WERI-Rb-1 (cell line): ENCODE results near the gene MACC1.

Experiments used
- DNase-seq: peaks from one replicate; pipeline ENCODE4 v3.0.0-alpha.2; 2020
- H3K27ac ChIP-seq: fragments of 250-450 bp; sonication (Bioruptor Pico); 2 replicates; pipeline ENCODE4 v1.5.1; 2020; ENCODE audit warnings: mild to moderate bottlenecking, moderate library complexity
- H3K27me3 ChIP-seq: fragments of 250-450 bp; sonication (Bioruptor Pico); 2 replicates; pipeline ENCODE4 v1.5.1; 2021; ENCODE audit warnings: mild to moderate bottlenecking, low read depth, moderate library complexity; ENCODE audit not compliant: insufficient read depth, severe bottlenecking
- H3K36me3 ChIP-seq: fragments of 250-450 bp; sonication (Bioruptor Pico); 2 replicates; pipeline ENCODE4 v1.5.1; 2020; ENCODE audit warnings: mild to moderate bottlenecking, moderate library complexity
- H3K4me3 ChIP-seq: 2 replicates; pipeline ENCODE4 v1.5.1; 2011; ENCODE audit warnings: low read depth, mild to moderate bottlenecking, control low read depth, low read length
- H3K9me3 ChIP-seq: fragments of 250-450 bp; sonication (Bioruptor Pico); 2 replicates; pipeline ENCODE4 v1.5.1; 2021; ENCODE audit warnings: mild to moderate bottlenecking, moderate library complexity; ENCODE audit not compliant: severe bottlenecking
- CTCF ChIP-seq: IDR thresholded peaks from 2 replicates; pipeline ENCODE4 v1.5.1; 2011; ENCODE audit warnings: low read depth, mild to moderate bottlenecking, control low read depth, inconsistent platforms, low read length

Gene MACC1

GRCh38 chr7:20159226-20159747, 57.9 kb downstream of the MACC1 start:
- no peak overlapping the region for H3K4me3 ChIP-seq
- H3K27me3 ChIP-seq: no peaks in the 10 kb centered on the region
- no peak for DNase-seq
- H3K27ac ChIP-seq: no peak overlapping the region
- TF ChIP-seq CTCF: no peak
- H3K9me3 ChIP-seq: no peaks in the 10 kb centered on the region
- no peaks in the 10 kb centered on the region for H3K36me3 ChIP-seq

GRCh38 chr7:20158684-20159083, 58.5 kb downstream of the MACC1 start:
- no peaks in the 10 kb centered on the region for H3K9me3 ChIP-seq
- H3K4me3 ChIP-seq: no peak overlapping the region
- no peak overlapping the region for H3K27ac ChIP-seq
- no peaks in the 10 kb centered on the region for H3K36me3 ChIP-seq
- 0 out of 2 replicates have a peak, but pooled peaks have one; percentile 2 for TF ChIP-seq CTCF
- DNase-seq: no peak
- no peaks in the 10 kb centered on the region for H3K27me3 ChIP-seq

- no peak for TF ChIP-seq CTCF
Measured at GRCh38 chr7:20157456-20157855, 59.7 kb downstream of the MACC1 start.

GRCh38 chr7:20153999-20154398, 63.2 kb downstream of the MACC1 start:
- Histone ChIP-seq H3K27me3 (no peaks in the 10 kb centered on the region), H3K27ac (no peak overlapping the region), H3K4me3 (no peak overlapping the region), H3K36me3 (no peaks in the 10 kb centered on the region), H3K9me3 (no peaks in the 10 kb centered on the region)
- no peak for TF ChIP-seq CTCF
- DNase-seq: no peak

More at GRCh38 chr7:20157456-20157855, 59.7 kb downstream of the MACC1 start:
- no peaks in the 10 kb centered on the region for H3K9me3 ChIP-seq
- H3K27me3 ChIP-seq: no peaks in the 10 kb centered on the region
- no peak overlapping the region for H3K27ac ChIP-seq
- no peak for DNase-seq
- H3K4me3 ChIP-seq: no peak overlapping the region
- no peaks in the 10 kb centered on the region for H3K36me3 ChIP-seq

GRCh38 chr7:20153567-20153966, 63.6 kb downstream of the MACC1 start:
- no peak overlapping the region for H3K27ac ChIP-seq
- no peaks in the 10 kb centered on the region for H3K27me3 ChIP-seq
- H3K9me3 ChIP-seq: no peaks in the 10 kb centered on the region
- no peak overlapping the region for H3K4me3 ChIP-seq
- H3K36me3 ChIP-seq: no peaks in the 10 kb centered on the region
- DNase-seq: no peak
- no peak for TF ChIP-seq CTCF

- Histone ChIP-seq H3K27ac (no peak overlapping the region), H3K4me3 (no peak overlapping the region), H3K9me3 (no peaks in the 10 kb centered on the region), H3K27me3 (no peaks in the 10 kb centered on the region), H3K36me3 (no peaks in the 10 kb centered on the region)
- TF ChIP-seq CTCF: no peak
- no peak for DNase-seq
Measured at GRCh38 chr7:20152511-20152910, 64.7 kb downstream of the MACC1 start.
